Measurements from ENCODE around the gene GLIPR2.
"Not testable (repeated sequence)": the region's sequence is repeated elsewhere in the genome, so short reads cannot be mapped to it uniquely, and the experiment has no call there.

GLIPR2 gene

DNA sequence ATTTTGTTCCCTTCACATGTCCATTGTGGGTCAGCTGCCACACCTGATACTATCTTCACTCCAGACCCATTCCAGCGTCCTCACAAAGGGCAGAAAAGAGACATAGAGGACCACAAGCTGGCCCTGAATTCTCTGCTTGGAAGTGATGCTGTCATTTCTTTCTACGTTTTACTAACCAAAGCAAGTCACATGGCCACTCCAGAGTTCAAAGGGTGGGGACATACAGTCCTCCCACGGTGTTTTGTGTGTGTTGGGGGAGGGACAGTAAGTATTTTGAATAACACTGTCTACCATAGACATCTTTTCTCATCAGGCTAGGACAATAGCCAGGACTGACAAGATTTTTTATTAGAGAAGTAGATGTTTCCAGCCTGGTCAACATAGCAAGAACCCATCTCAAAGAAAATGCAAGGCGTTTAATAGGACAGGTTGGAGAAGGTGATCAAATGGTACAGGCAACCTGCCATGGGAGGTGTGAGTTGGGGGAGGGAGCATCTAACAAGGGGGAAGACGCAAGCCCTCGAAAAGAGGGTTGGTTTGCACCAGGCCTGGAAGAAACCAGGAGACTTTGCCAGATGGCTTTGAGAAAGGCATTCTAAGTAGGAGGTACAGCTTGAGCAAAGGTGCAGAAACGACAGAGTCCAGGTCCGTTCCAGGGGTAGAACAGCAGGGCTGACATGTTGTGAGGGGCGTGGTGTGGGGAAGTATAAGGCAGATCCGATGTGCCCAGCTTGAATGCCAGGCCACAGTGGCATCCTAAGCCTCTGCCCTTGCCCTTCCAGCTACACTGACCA is 11.3 kb upstream of the GLIPR2 start:
- DNase-seq: no peak

DNA sequence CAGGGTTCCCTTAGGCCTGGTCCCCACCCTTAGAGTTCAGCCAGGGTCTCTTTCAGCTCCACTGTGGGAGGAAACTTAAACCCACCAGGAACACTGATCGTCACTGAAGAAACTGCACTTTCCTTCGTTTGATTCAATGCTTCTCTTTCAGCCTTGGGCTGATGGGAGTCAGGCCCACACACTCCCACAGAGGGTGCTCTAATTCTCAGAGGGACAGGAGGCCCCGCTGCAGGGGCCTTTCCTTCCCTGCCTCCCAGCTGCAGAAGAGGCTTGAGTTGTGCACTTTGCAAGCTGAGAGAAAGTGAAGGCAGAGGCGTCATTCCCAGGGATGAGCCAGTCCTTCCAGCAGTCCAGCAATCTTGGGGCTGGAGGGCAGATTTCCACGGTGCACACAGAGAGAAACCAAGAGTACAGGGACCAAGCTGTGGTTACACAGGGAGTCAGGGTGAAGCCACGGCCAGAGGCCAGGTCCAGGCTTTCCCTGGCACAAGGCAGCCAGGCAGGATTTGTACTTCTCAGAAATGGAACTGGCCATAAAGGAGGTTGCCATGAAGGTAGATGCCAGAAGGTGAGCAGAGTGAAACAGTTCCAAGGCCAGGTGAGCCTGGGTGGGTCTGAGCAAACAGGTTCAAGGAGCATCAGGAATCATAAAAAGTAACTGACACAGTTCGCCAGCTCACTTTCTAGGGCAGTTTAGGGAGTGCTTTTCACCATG is 10.4 kb upstream of the GLIPR2 start:
- no peak for DNase-seq

DNA sequence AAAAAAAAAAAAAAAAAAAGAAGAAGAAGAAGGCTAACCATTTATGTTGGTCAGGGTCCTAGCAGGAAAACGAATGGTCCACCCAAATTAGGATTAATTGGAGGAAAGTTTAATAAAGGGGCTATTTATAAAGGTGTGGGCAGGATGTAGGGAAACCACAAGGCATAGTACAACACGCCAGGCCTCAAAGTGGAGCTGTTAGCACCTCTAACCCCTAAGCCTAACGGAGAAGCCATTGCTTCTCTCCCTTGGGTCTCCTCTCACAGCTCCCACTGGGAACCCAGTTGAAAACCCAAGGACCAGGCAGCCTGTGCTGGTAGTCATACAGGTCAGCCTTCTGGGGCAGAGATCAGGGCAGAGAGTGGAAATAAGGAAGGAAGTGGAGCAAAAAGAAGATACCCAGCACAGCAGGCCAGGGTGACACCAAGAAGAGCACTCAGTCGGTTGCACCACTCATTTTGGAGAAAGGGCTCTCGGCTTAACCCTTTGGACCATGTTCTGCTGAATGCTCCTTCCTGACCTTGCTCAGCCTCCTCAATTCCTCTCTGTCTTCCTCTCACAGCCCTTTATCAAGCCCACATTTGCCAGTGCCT is 8.8 kb upstream of the GLIPR2 start:
- DNase-seq: no peak

DNA sequence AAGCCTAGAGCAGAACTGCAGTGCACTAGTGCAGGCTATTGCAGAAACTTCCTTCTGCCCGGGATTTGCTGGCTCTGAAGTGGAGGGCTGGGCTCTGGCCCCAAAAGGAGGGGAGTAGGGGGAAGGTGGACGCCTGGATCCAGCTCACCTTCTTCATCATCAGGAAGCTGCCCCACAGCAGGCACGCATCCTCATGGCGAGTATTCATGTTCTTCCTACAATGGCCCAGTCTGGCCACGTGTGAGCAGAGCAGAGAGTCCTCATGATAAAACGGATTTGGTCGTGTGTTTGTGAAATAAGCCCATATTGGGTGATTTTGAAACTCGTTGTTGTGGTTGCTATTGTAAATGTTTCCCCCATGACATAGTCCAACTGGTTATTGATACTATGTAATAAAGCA is 8.2 kb upstream of the GLIPR2 start:
- no peak for DNase-seq

DNA sequence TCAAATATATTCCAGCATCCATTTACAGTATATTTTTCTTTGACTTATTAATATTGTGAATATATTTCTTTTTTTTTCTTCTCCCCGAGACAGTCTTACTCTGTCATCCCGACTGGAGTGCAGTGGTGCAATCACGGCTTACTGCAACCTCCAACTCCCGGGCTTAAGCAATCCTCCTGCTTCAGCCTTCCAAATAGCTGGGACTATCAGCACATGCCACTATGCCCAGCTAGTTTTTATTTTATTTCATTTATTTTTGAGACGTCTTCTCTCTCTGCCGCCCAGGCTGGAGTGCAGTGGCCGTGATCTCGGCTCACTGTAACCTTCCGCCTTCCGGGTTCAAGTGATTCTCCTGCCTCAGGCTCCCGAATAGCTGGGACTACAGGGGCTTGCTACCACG is 7.4 kb upstream of the GLIPR2 start:
- no peak for DNase-seq

DNA sequence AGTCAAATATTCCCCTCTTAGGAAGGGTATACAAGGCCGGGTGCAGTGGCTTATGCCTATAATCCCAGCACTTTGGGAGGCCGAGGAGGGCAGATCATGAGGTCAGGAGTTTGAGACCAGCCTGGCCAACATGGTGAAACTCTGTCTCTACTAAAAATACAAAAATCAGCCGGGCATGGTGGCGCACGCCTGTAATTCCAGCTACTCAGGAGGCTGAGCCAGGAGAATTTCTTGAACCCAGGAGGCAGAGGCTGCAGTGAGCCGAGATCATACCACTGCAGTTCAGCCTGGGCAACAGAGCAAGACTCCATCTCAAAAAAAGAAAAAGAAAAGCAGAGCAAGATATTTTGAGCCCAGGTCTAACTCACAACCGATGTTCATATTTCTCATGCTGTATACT is 4.9 kb upstream of the GLIPR2 start:
- DNase-seq: not testable (repeated sequence)

DNA sequence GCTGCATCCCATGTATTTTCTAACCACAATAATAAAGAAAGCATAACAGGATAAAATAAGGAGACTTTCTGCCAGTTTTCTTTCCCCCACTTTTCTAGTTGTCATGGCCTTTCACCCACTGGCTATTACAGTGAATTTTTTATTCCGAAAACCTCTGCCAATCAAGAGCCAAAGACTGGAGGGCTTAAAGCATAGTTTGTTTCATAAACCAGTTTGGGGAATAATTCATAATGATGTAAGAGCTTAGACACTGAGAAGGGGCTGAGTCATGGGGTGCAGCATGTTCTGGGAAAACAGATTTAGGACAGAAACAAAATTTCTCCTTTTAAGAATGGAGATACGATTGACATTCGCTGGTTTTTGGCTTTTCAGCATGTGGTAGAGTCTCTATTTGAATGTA is 4.4 kb upstream of the GLIPR2 start:
- no peak for DNase-seq

DNA sequence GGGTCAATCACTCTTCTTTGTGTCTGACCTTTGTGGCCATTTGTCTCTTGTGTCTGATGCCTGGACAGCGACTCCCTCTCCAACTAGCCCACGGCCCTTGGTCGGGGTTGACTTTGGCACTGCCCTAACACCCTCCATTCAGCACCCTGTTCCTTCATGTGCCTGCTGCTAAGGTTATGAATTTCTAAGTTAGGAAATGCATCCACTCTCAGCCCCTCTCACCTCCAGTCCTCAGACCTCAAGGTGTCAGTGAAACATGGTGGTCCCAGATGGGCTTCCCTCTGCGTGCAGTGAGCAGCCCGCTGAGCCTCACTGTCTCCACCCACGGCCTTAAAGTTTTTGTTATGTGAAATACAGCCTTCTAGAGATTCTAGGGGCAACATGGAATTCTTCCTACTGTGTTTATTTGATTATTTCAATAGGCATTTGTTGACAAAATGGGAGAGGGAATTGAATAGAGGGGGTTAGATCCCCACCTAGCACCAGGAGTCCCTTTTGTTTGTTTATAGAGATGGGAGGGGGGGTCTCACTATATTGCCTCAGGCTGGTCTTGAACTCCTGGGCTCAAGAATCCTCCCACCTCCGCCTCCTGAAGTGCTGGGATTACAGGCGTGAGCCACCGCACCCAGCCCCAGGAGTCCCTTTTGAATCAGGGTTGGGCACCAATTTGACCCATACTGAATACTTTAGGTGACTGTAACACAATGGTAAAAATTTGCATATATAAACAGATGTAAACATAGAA is 1.6 kb upstream of the GLIPR2 start:
- DNase-seq: no peak

DNA sequence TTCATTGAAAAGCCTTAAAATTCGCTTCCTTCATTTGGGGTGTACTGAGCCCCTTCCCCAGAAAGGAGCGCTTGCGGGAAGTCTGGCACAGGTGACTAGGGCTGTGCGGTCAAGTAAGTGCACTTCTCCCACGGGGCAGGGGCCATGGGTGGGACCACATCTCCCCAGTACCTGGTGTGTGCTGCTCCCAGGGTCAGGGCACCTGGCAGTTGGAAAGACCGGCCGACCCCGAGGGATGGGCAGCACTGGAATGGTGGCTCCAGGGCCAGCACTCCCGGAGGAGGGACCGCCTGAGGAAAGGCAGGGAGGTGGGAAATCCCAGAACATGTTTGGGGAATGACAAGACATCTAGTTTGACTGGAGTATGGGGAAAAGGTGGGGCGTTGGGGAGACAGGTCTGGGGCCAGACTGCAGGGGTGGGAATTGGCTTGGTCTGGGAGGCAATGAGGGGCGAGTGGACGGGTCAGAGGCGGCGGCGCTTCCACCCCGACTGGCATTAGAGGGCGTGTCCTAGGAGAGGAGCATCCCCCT is 727 bp upstream of the GLIPR2 start:
- DNase-seq: no peak

DNA sequence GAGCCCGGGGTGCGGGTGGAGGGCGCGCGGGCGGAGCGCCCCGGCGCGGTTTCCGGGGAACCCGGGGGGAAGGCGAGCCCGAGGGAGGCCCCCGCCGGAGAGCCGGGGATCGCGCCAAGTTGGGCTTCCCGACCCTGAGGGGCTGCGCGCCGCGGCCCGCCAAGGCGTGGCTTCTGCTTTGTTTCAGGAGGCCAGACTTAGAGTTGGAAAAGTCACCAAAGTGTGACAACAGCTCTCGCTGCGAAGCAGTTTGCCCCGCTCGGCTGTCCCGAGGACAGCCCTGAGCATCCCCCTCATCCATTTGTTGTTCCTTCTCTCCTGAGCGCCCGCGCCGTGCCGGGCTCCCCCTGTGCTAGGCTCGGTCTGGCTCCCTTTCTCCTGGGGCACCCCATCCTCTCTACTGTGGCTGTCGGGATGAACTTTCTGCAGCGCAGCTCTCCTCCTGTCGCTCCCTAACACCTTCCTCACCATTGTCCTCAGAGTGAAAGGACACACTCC is 410 bp downstream of the GLIPR2 start:
- no peak for DNase-seq

DNA sequence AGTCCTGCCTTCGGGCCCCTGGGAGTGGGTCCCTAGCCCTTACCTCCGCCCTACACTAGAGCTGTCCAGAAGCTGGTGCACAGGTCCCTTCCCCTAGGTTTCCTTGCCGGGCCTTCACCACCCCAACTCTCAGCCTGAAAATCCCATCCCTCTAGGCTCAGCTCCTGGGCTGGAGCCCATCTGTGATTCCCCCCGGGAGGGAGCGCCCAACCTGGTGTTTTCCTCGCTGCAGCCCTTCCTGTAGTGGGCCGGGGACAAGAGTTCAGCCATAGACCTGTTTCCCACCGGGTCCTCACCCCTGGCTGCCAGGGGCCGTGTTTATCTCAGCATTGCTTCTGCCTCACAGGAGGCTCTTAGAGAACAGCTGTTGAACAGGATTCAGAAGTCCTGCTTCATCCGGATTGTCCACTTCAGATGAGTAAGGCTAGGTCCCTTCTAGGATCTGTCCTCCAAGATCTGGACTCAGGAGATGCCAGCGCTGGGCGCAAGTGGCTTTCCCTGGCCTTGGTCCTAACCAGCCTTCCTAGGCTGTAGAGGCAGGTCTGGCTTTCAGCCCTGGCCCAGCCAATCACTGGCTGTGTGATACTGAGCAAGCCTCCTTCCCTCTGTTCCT is 965 bp downstream of the GLIPR2 start:
- no peak for DNase-seq

DNA sequence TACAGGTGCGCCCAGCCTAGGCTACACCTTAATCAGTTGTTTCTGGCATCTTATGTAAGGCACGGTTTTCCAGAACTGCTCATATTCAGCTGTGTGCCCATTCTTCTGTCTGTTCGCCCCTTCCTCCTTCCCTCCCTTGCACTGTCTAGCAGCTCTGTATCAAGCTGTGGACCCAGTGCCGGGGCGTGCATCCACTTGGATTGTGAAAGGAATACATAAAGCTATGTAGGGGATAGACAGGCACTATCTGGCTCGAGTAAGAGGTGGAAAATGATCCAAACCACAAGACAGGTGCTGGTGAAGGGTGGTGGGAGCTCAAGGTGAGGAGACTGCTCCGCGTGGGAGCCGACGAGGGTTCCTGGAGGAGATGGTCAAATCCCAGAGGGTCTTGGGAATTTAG is 2.0 kb downstream of the GLIPR2 start:
- DNase-seq: no peak

DNA sequence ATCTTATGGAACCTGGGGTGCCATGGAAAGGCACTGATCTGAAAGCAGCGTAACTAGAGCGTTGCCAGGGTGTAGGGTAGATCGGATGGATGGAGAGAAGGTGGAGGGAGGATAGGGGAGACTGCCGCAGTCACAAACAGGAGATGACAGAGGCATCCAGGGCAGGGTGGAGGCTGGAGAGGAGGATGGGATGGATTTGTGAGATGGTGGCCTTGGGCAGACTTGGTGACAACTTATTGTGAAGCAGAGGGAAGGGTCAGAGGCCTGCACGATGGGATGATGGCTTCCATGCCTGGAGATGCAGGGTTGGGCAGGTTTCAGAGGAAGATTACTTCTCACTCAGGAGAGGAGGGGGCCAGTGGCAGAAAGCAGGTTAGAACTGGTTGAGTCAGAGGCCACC is 2.4 kb downstream of the GLIPR2 start:
- no peak for DNase-seq

DNA sequence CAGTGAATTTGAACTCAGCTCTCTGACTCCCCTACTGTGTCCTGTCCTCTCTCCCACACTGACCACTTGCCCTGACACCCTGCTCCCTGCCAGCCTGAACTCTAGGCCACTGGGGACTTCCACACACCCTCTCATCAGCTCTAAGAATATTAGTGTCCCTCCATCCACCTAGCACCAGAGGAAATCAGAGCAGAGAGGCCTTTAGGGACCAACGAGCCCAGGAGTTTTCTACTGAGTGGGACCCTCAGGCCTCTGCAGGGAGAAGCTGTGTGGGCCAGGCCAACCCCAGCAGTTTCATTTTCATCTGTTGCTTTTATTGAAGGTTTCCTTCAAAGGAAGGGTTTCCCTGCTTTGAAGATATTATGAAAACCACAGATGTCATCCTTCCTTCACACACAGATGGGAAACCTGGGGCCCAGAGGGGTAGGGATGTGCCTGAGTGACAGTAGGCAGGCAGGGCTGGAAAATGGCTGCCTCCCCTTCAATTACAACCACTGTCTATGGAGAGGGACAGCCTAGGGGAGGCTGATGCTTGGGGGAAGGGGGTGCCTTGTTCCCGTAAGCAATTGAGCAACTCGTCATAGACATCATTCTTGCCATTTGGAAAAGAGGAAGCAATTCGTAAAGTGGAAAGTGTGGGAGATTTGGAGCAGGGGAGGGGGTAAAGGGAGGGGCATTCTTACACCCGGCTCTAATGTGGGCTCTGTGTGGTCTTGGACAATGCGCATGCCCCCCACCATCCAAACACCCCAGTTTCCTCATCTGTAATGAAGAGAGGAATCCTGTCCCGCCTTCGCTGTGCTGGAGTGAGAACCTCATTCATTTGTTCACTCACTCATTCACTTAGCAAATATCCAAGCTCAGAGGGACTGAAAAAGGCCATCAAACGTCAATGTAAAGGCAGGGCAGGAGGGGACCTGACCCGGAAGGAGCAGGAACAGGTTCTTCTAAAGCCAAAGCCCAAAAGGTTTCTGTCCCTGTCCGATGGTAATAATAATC is 3.9 kb downstream of the GLIPR2 start:
- no peak for DNase-seq

DNA sequence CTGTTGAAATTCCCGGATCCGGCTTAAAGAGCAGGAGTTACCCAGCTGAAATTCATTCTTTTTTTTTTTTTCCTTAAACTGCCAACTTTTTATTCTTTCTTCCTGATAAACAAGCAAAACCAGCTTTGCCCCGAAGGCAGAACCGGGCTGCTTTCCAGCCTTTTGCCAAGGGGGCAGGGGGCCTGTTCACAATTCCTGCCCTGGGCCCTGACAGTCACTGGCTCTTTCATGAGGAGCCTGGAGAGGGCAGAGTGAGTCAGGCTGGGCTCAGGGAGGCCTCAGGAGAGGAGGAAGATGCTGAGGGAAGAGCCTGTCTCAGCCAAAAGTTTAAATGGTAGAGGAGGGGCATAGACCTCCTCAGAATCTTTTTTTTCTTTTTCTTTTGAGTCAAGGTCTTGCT is 4.8 kb downstream of the GLIPR2 start:
- DNase-seq: no peak

DNA sequence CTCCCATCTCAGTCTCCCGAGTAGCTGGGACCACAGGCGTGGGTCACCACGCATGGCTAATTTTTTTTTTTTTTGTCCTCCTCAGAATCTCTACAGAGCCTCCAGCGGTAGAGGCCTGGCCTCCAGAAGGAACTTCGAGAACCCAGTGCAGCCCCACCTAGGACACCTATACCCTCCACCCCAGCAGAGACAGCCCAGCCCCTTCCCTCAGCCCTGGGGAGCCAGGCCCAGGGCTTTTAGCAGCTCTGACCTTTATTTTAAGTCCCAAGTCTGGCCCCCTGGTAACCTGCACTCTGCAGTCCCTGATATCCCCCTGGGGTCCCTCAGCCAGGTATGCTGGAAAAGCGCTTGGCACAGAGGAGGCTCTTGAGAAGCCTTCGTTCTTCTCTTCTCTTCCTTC is 5.2 kb downstream of the GLIPR2 start:
- no peak for DNase-seq

DNA sequence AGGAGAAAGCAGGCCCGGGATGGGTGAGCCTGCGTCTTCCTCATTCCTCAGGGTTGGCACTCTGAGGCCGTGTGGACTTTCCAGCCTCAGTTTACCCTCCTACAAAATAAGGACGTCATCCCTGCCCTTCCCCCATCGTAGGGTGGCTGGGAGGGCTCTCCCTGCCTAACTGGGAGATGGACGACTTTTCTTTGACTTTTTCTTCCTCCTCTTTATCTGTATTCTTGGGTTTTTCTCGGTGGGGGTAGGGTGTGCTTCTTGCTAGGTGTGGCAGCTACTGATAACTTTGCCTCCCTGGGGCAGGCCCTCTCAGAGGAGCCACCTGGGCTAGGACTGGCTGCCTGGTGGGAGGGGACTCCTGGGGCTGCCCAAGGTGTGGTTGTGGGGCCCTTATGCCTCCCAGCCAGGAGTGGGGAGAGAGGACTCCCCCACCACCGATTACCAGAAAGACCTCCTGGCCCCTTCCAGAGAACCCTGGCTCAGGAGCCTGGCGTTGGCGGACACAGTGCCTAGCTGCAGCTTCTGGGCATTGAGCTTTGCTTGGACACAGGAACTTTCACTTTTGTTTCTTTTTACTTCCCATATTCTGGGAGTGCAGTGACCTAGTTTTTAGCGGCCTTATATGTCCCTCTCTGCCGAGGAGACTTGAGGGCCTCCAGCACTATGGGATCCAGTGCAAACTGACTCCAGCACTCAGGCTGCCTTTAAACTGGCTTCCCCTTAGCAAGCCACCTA is 6.1 kb downstream of the GLIPR2 start:
- DNase-seq: no peak

DNA sequence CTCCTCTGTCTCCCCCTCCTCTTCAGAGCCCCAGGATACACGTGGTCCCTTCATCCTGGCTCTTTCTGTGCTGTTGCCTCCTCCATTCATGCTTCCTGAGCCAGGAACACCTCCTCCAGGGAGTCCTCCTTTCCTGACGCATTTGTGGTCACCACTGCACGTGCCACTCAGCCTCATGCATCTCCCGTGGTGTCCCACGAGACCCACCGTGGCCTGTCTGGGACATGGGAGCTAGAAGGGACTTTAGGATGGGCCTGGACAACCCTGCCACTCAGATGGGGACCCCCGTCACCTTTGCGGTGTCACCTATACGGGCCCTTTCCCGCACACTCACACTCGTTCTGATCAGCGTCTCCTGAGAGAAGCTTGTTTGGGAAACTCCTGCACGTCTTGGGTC is 6.7 kb downstream of the GLIPR2 start:
- no peak for DNase-seq

DNA sequence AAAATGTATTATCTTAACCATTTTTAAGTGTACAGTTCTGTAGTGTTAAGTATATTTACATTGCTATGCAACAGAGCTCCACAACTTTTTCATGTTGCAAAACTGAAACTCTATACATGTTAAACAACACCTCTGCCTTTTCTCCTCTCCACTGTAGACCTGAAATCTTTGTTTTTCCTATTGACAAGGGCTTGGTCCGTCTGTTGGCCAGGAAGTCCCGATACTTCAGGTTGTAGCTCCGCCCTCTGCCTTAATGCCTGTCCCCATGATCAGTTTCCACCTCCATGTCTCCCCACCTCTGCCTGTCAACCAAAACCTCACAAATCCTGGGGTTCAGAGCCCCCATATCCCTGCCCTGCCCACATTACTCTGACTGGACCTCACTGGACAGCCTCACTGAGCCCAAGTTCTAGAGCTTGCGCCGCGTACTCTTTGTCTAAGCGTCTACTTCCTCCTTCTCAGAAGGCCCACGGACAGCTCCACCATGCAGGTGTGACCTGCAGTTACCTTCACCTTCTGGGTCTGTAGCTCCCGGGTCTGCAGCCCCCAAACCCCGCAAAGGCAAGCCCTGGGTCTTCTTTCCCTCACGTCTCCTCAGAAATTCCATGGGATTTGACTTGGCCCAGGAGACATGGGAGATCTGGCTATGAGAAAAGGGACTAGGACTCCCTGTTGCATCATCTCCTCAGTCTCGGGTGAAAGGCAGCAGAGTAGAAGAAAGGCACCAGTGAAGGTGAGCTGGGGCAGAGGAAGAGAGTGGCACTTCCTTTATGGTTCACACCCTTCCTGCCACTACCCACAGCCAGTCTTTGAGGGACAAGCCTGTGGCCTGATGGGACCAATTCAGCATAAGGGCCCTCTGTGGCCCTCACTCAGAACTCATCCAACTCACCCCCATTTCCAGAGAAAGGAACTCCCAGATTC is 8.0 kb downstream of the GLIPR2 start:
- DNase-seq: no peak
